Left lung (tissue), 10 donors: ENCODE data around the gene FAM89B. TPM values are rescaled to one million over a fixed set of nuclear protein-coding genes. Genes with fewer than 3 reads are reported as not detected.

Experiments used
- ATAC-seq: fragments of 200-7000 bp; cut with Tn5 transposase; one replicate; pipeline ENCODE4 v1.9.1; 2020; ENCODE audit warnings: moderate library complexity
- DNase-seq, 4 donors: peaks; one replicate each; pipeline ENCODE4 v3.0.0-alpha.2; 2013 to 2020
- H3K27ac ChIP-seq, 2 donors: fragments of 200-600 bp; sonication (generic) in 1 of 2; one replicate each; pipeline versions ENCODE4 v1.5.0 to v1.8.0; 2020 to 2021
- H3K27me3 ChIP-seq, 2 donors: fragments of 200-600 bp; sonication (generic) in 1 of 2; one replicate each; pipeline versions ENCODE4 v1.5.0 to v1.8.0; 2020 to 2021
- H3K36me3 ChIP-seq, 2 donors: fragments of 200-600 bp; sonication (generic) in 1 of 2; one replicate each; pipeline versions ENCODE4 v1.5.0 to v1.8.0; 2020 to 2021
- H3K4me1 ChIP-seq, 2 donors: fragments of 200-600 bp; one replicate each; pipeline ENCODE4 v1.8.0; 2021
- H3K4me3 ChIP-seq, 2 donors: fragments of 200-600 bp; sonication (generic) in 1 of 2; one replicate each; pipeline versions ENCODE4 v1.5.0 to v1.8.0; 2020 to 2021; ENCODE audit warnings: mild to moderate bottlenecking in 1 of 2
- H3K9me3 ChIP-seq, 2 donors: fragments of 200-600 bp; sonication (generic) in 1 of 2; one replicate each; pipeline versions ENCODE4 v1.5.0 to v1.8.0; 2020 to 2021
- intact Hi-C, 2 donors: fragments of 100-400 bp; cut with DNase I; formaldehyde crosslinking; loops; one replicate each; pipeline versions ENCODE4 v1.11.2 to v1.14.2; 2022
- polyA plus RNA-seq, 6 donors: library from polyadenylated mRNA; unstranded; fragments of 120-200 nt; gene quantifications; one replicate each; pipeline ENCODE4 v1.2.1, GENCODE V29; 2013; ENCODE audit not compliant: insufficient read length in 6 of 6
- total RNA-seq, 2 donors: library from RNA; stranded (reverse); fragmentation: NEBNext Ultra II Directional; extraction: Animal tissue kit (Norgen Biotek cat#: 25700); gene quantifications; one replicate each; pipeline ENCODE4 v1.2.1, GENCODE V29; 2021
- TF ChIP-seq, protein P1 (sequence below), 2 donors: fragments of 200-600 bp; sonication (generic) in 1 of 2; IDR thresholded peaks; one replicate each; pipeline versions ENCODE4 v1.5.0 to v1.8.0; 2021; ENCODE audit warnings: antibody characterized with exemption in 2 of 2
- donor health status: DM: no; HTN: yes; CAD: no.
- donor health status: DM: no; HTN: no; CAD: no.

FAM89B gene
- total and polyA plus RNA-seq, 8 donors, result 20.7 to 57.5 (median 34.9) TPM

DNA sequence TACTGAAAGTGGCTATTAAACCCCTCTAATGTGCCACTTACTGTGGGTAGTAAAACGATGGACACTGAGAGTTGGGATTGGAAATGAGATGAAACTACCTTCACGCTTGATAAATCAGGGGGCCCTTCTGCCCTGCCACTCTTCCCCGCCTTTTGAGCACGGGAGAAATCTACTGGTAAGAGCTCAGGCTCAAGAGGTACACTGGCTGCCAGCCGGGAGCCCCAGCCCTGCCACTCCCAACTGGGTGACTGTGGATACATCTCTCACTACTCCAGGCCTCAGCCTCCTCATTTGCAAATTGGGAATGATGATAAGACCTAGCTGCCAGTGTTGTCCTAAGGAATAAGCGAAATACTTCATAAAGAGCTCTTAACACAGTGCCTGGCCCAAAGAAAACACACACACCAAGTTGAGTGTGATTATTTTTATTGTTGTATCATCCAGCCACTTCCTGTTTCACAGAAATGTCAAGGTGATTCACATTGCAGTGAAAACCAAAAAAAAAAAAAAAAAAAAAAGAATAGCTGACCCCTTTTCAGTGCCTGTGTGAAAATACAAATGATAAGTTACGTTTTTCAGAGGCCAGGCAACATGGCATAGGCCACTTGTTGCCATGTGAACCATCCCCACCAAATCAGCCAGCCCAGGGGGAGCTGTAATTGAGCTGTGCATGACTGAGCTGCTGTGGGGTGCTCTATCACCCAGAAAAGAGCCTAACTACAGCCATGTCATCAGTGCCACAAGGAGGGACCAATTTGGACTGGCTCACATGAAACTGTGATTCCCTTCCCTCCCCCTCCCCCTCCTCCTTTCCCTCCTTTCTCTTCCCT is 6.5 kb upstream of the FAM89B start:
- Histone ChIP-seq H3K27me3 (no peaks in the 10 kb centered on the region), H3K36me3 (no peaks in the 10 kb centered on the region), H3K4me3 (no peak overlapping the region), H3K4me1 (peaks cover 9 to 45% of the 10 kb centered on the region in 2 donors), H3K27ac (peak overlapping the region in 1 of 2 donors; percentile 58), H3K9me3 (no peaks in the 10 kb centered on the region)
- TF ChIP-seq, protein P1, sequence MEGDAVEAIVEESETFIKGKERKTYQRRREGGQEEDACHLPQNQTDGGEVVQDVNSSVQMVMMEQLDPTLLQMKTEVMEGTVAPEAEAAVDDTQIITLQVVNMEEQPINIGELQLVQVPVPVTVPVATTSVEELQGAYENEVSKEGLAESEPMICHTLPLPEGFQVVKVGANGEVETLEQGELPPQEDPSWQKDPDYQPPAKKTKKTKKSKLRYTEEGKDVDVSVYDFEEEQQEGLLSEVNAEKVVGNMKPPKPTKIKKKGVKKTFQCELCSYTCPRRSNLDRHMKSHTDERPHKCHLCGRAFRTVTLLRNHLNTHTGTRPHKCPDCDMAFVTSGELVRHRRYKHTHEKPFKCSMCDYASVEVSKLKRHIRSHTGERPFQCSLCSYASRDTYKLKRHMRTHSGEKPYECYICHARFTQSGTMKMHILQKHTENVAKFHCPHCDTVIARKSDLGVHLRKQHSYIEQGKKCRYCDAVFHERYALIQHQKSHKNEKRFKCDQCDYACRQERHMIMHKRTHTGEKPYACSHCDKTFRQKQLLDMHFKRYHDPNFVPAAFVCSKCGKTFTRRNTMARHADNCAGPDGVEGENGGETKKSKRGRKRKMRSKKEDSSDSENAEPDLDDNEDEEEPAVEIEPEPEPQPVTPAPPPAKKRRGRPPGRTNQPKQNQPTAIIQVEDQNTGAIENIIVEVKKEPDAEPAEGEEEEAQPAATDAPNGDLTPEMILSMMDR (IDR thresholded peaks at IDR 0.05), result no peak
- no peak for DNase-seq
- intact Hi-C loops, result no loop called here
- ATAC-seq, result peak; percentile 21

DNA sequence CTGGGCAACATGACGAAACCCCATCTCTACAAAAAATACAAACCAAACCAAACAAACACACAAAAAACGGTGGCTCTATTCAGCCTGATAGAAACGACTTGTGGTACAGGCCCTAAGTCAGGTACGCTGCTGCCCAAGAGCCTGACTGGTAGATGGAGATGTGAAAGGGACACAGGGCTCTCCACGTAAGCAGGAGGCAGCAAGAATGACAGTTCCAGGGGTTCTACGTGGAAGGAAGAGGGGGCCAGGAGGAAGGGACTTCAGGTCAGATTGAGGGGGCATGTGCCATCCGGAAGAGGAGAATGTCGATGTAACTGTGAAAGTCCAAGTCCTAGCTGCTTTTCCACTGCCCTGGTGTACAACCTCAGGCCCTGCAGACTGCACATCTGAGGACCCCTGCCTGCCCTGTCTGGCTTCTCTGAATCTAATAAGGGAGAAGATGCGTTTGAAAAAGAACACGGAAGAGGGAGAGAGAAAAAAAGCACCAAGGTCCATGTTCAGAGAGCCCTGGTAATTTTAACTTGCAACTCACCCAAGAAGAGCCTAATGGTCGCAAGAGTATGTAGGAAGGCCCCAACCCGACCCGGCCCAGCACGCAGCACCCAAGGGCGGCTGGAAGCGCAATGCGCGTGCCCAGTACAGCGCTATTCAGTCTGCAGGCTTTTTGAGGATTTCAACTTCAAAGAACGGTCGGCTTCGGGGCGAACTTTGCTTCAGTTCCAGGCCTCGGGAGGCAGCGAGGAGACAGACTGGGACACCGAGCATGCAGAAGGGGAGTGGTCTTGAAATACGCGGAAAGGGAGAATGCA is 3.0 kb upstream of the FAM89B start:
- peaks cover 0 to 6% of the 10 kb centered on the region in 2 donors for H3K36me3 ChIP-seq
- H3K4me1 ChIP-seq, result peaks cover 30 to 72% of the 10 kb centered on the region in 2 donors
- peak overlapping the region; percentile 91 to 92 for H3K4me3 ChIP-seq
- TF ChIP-seq, protein P1 (IDR thresholded peaks at IDR 0.05), result no peak
- intact Hi-C loops, result no loop called here
- peak overlapping the region; percentile 94 to 99 for H3K27ac ChIP-seq
- H3K27me3 ChIP-seq, result no peaks in the 10 kb centered on the region
- H3K9me3 ChIP-seq, result no peaks in the 10 kb centered on the region
- peak; percentile 16 for ATAC-seq
- DNase-seq, result peak in 1 of 4 donors; percentile 62

DNA sequence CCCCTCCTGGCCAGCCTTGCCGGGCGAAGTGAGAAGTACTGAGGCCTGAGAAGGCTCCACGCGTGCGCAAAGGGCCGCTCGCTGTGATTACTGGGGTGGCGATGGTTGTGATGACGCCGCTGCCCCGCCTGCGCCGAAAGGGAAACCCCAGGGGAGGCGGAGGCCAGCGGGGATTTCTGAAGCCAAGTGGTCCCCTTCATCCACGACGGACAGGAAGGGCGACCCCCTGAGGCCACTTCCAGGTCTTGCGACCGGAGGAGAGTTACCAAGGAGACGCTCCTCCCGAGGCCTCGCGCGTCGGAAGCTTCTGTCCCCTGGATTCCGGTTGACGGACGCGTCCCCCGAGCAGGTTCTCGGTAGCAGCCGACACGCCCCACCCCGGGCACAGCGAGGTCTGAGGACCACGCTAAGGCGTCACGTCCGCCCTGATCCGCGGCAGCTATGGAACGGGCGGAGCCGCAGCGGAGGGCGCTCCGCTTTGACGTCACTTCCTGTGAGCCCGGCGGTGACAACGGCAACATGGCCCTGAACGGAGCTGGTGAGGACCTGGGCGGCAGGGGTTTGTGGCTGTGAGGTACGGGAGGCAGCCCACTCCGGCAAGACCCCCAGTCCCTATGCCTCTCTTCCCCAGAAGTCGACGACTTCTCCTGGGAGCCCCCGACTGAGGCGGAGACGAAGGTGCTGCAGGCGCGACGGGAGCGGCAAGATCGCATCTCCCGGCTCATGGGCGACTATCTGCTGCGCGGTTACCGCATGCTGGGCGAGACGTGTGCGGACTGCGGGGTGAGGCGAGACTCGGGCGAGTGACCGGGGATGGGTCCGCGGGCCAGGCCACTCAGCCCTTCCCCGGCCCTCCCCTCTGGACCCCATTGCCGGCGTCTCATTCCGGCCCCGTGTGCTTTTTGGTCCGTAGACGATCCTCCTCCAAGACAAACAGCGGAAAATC is 2.1 kb upstream of the FAM89B start, which contains the start of gene ZNRD2:
TSS of gene ZNRD2 (plus strand) at position 505 of the 946 bp plus-strand sequence. CDS start at position 520, 15 bp downstream.
- H3K27me3 ChIP-seq, result no peaks in the 10 kb centered on the region
- ATAC-seq (peak; percentile 79), DNase-seq (peak; percentile 98 to 99 (median 98))
- H3K27ac ChIP-seq, result peak within 1 kb of the TSS; percentile 94 to 99
- TF ChIP-seq, protein P1 (IDR thresholded peaks at IDR 0.05), result peak; percentile 17 to 49
- intact Hi-C loops, result no loop called here
- peaks cover 0 to 6% of the 10 kb centered on the region in 2 donors for H3K36me3 ChIP-seq
- H3K4me3 ChIP-seq, result peak within 1 kb of the TSS; percentile 91 to 92
- no peaks in the 10 kb centered on the region for H3K9me3 ChIP-seq
- H3K4me1 ChIP-seq, result peaks cover 37 to 74% of the 10 kb centered on the region in 2 donors

DNA sequence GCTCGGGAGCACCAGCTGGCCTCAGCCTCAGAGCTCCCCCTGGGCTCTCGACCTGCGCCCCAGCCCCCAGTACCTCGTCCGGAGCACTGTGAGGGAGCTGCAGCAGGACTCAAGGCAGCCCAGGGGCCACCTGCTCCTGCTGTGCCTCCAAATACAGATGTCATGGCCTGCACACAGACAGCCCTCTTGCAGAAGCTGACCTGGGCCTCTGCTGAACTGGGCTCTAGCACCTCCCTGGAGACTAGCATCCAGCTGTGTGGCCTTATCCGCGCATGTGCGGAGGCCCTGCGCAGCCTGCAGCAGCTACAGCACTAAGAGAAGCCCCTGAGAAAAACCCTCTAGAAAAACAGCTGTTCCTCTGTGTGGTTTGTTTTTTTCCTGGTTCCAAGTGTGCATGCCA is 918 bp upstream of the FAM89B start:
- ATAC-seq (no peak), DNase-seq (no peak)
- H3K4me1 ChIP-seq, result peaks cover 40 to 67% of the 10 kb centered on the region in 2 donors
- TF ChIP-seq, protein P1 (IDR thresholded peaks at IDR 0.05), result no peak
- intact Hi-C loops, result no loop called here
- H3K27ac ChIP-seq, result peak overlapping the region in 1 of 2 donors; percentile 99
- no peaks in the 10 kb centered on the region for H3K9me3 ChIP-seq
- H3K27me3 ChIP-seq, result no peaks in the 10 kb centered on the region
- peaks cover 0 to 6% of the 10 kb centered on the region in 2 donors for H3K36me3 ChIP-seq
- peak overlapping the region in 1 of 2 donors; percentile 91 for H3K4me3 ChIP-seq
